ENCODE measurements around the gene ANXA6. TPM values are rescaled to one million over a fixed set of nuclear protein-coding genes. Genes with fewer than 3 reads are reported as not detected.

ANXA6 gene
- total RNA-seq, 4 donors from 2014 or later: 21.7 to 64.4 (median 49.5) TPM

GRCh38 chr5:151147033-151147432, 10.5 kb downstream of the ANXA6 start:
- DNase-seq (ENCODE audit: low spot score in 2 of 2): no peak
- TF ChIP-seq EP300 (IDR thresholded peaks at IDR 0.05) (no peak), POLR2AphosphoS5 (IDR thresholded peaks at IDR 0.05) (no peak), POLR2A (IDR thresholded peaks at IDR 0.05) (no peak), CTCF (IDR thresholded peaks at IDR 0.05) (no peak)
- 83% methylated on average over 3 of the region's 4 CpGs for WGBS
- Histone ChIP-seq H3K4me3 (no peak overlapping the region), H3K27ac (no peak overlapping the region), H3K9me3 (no peaks in the 10 kb centered on the region), H3K36me3 (no peaks in the 10 kb centered on the region), H3K27me3 (no peaks in the 10 kb centered on the region), H3K4me1 (peaks cover 32% of the 10 kb centered on the region)

- no peaks in the 10 kb centered on the region for H3K27me3 ChIP-seq
- H3K4me3 ChIP-seq: no peak overlapping the region
- no peaks in the 10 kb centered on the region for H3K36me3 ChIP-seq
- no peaks in the 10 kb centered on the region for H3K9me3 ChIP-seq
- no peak overlapping the region for H3K27ac ChIP-seq
- no peak for TF ChIP-seq CTCF (IDR thresholded peaks at IDR 0.05)
- TF ChIP-seq EP300 (IDR thresholded peaks at IDR 0.05): no peak
- no peak for TF ChIP-seq POLR2A (IDR thresholded peaks at IDR 0.05)
- TF ChIP-seq POLR2AphosphoS5 (IDR thresholded peaks at IDR 0.05): no peak
- H3K4me1 ChIP-seq: peaks cover 30% of the 10 kb centered on the region
- no peak for DNase-seq (ENCODE audit: low spot score in 2 of 2)
These were observed 11.5 kb downstream of the ANXA6 start for GRCh38 chr5:151146061-151146460.

- H3K36me3 ChIP-seq: no peaks in the 10 kb centered on the region
- peaks cover 19% of the 10 kb centered on the region for H3K4me1 ChIP-seq
- H3K27me3 ChIP-seq: no peaks in the 10 kb centered on the region
- no peak overlapping the region for H3K27ac ChIP-seq
- H3K9me3 ChIP-seq: no peaks in the 10 kb centered on the region
- no peak overlapping the region for H3K4me3 ChIP-seq
- WGBS: 32% methylated on average over 6 of the region's 7 CpGs
- DNase-seq (ENCODE audit: low spot score in 2 of 2): no peak
- no peak for TF ChIP-seq EP300 (IDR thresholded peaks at IDR 0.05)
These were observed 12.7 kb downstream of the ANXA6 start for GRCh38 chr5:151144922-151145321.

GRCh38 chr5:151144275-151144674, 13.3 kb downstream of the ANXA6 start:
- peaks cover 5% of the 10 kb centered on the region for H3K36me3 ChIP-seq
- 82% methylated on average over 6 of the region's 6 CpGs for WGBS
- no peaks in the 10 kb centered on the region for H3K27me3 ChIP-seq
- no peak overlapping the region for H3K27ac ChIP-seq
- no peak for DNase-seq (ENCODE audit: low spot score in 2 of 2)
- no peak overlapping the region for H3K4me3 ChIP-seq
- H3K9me3 ChIP-seq: no peaks in the 10 kb centered on the region
- H3K4me1 ChIP-seq: peaks cover 19% of the 10 kb centered on the region
- no peak for TF ChIP-seq EP300 (IDR thresholded peaks at IDR 0.05)
- no peak for TF ChIP-seq POLR2A (IDR thresholded peaks at IDR 0.05)
- TF ChIP-seq POLR2AphosphoS5 (IDR thresholded peaks at IDR 0.05): no peak
- TF ChIP-seq CTCF (IDR thresholded peaks at IDR 0.05): no peak

- Histone ChIP-seq H3K27me3 (no peaks in the 10 kb centered on the region), H3K9me3 (no peaks in the 10 kb centered on the region), H3K36me3 (peaks cover 11% of the 10 kb centered on the region), H3K4me1 (peaks cover 19% of the 10 kb centered on the region), H3K27ac (no peak overlapping the region), H3K4me3 (no peak overlapping the region)
- DNase-seq (ENCODE audit: low spot score in 2 of 2): no peak
- 81% methylated on average over 7 of the region's 7 CpGs for WGBS
- no peak for TF ChIP-seq POLR2A (IDR thresholded peaks at IDR 0.05)
- no peak for TF ChIP-seq CTCF (IDR thresholded peaks at IDR 0.05)
- no peak for TF ChIP-seq EP300 (IDR thresholded peaks at IDR 0.05)
- TF ChIP-seq POLR2AphosphoS5 (IDR thresholded peaks at IDR 0.05): no peak
These were observed 13.9 kb downstream of the ANXA6 start for GRCh38 chr5:151143645-151144044.

- Histone ChIP-seq H3K36me3 (peaks cover 18% of the 10 kb centered on the region), H3K9me3 (no peaks in the 10 kb centered on the region), H3K4me3 (no peak overlapping the region), H3K4me1 (peaks cover 19% of the 10 kb centered on the region), H3K27me3 (no peaks in the 10 kb centered on the region), H3K27ac (no peak overlapping the region)
- TF ChIP-seq CTCF (IDR thresholded peaks at IDR 0.05): no peak
- TF ChIP-seq EP300 (IDR thresholded peaks at IDR 0.05): no peak
- no peak for TF ChIP-seq POLR2AphosphoS5 (IDR thresholded peaks at IDR 0.05)
- no peak for TF ChIP-seq POLR2A (IDR thresholded peaks at IDR 0.05)
- DNase-seq (ENCODE audit: low spot score in 2 of 2): no peak
- 85% methylated on average over 1 of the region's 1 CpG for WGBS
These were observed 14.6 kb downstream of the ANXA6 start for GRCh38 chr5:151142933-151143332.

Data from suprapubic skin (tissue), 4 donors.